ENCODE measurements around the gene MEIKIN.

The MEIKIN gene

DNA sequence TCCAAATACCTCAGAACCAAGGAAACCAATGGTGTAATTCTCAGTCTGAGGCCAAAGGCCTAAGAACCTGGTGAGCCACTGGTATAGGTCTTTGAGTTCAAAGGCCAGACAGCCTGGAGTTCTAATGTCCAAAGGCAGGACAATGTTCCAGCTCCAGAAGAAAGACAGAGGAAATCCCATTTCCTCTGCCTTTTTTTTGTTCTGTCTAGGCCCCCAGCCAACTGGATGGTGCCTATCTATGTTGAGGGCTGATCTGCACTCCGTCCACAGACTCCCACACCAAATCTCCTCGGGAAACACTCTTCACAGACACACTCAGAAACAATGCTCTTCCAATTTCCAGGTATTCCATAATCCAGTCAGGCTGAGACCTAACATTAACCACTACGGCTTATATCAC, 178.8 kb downstream of the MEIKIN start:
- no peak for DNase-seq

DNA sequence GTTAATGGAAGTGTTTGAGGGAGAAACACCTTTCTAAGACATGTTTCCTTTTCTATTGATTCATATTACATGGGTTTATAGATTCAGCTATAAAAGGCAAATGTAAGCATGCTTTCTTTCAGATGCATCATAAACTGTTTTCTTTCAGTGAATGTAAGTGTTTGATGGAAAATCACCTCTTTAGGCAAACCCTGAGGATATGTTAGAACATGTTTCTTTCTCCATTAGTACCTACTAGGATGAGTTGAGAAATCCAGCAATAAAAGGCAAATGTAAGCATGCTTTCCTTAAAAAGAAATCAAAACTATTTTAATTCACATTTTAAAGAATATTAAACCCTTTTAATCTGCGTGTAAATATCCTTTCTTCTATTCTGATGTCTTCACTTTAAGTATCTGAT, 180.2 kb downstream of the MEIKIN start:
- no peak for DNase-seq

DNA sequence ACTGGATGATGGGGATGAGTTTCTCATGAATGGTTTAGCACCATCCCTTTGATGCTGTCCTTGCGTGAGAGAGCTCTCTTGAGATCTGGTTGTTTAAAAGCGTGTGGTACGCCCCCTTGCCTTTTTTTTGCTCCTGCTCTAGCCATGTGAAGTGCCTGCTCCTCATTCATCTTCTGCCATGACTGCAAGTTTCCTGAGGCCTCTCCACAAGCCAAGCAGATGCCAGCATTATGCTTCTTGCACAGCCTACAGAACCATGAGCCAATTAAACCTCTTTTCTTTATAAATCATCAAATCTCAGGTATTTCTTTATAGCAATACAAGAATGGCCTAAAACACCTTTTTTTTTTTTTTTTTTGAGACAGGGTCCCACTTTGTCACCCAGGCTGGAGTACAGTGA, 181.5 kb downstream of the MEIKIN start:
- no peak for DNase-seq

DNA sequence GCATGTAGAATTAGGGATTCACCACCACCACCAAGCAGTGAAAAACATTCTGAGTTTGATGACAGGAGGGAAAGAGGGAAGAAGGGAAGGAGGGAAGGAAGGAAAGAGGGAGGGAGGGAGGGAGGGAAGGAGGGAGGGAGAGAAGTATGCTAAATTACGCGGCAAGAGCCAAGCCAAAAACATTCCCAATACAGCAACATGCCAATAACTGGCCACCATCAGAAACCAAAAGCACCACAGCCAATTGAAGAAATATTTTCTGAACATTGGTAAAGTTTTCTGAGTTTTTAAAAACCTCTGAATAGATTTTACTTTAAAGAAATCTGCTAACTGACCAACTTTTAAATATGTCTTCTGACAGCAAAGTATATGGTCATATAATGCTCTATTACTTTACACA, 184.7 kb downstream of the MEIKIN start:
- DNase-seq = no peak

DNA sequence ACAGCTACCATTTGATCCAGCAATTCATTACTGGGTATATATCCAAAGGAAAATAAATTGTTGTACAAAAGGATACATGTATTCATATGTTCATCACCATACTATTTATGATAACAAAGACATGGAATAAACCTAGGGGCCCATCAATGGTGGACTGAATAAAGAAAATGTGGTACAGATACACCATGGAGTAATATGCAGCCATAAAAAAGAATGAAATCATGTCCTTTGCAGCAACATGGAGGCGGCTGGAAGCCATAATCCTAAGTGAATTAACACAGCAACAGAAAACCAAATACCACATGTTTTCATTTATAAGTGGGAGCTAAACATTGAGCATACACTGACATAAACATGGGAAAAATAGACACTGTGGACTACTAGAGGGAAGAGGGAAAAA, 185.8 kb downstream of the MEIKIN start:
- no peak for DNase-seq

DNA sequence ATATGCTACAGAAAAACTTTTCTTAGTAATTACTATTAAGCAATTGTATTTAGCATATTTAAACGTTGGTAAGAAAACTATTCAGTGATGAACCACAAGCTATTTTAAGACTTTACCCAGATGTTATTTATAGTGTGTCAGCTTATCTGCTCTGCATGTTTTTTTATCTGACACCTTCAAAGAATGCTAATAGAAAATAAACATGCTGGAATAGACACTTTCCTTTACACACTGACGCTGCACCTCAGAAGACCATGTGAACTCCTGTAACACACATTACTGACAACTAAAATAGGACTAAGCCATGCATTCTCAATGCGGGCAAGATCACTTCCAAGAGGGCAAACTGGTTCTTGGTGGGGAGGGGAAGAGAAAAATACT, 187.0 kb downstream of the MEIKIN start:
- no peak for DNase-seq

DNA sequence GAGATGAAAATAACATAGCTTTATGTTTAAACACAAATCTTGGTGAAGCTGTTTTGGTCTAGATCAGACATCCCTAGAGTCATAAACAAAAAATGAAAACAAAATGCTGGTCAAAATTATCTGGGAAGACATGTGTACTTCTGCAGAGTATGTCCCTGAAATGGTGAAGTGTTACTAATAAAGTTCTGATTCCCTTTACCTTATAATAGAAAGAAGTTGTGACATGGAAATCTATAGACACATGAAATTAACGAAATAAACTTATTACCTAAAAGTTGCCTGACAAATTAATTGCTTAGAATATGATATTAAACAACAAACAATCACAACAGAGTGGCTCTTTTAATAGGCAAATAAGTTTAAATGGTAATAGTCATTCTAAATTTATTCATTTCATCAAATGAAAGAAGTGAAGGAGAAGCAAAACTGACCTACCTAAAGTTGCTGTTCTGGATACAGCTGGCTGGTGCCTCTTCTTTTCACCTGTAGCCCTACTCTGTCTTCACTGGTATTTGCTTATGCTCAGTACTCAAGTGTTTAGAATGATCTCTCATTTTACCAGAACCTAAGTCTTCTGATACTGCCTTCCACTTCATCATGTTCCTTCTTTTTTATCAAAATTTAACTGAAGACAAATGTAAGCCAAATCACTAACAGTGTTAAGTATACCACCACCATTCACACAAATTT, 187.5 kb downstream of the MEIKIN start:
- no peak for DNase-seq
